ENCODE data around the gene CCDC61.

The CCDC61 gene

GRCh38 chr19:46017095-46017429, 21.8 kb downstream of the CCDC61 start:
- DNase-seq (ENCODE audit: low read depth): no peak

- no peak for DNase-seq (ENCODE audit: low read depth)
Measured at GRCh38 chr19:46017874-46018675, 22.8 kb downstream of the CCDC61 start.

- no peak for DNase-seq (ENCODE audit: low read depth)
Measured at GRCh38 chr19:46018729-46019251, 23.5 kb downstream of the CCDC61 start.

GRCh38 chr19:46019270-46019669, 24.0 kb downstream of the CCDC61 start:
- DNase-seq (ENCODE audit: low read depth): no peak

GRCh38 chr19:46020819-46021125, 25.5 kb downstream of the CCDC61 start:
- no peak for DNase-seq (ENCODE audit: low read depth)

GRCh38 chr19:46021531-46022041, 26.3 kb downstream of the CCDC61 start:
- no peak for DNase-seq (ENCODE audit: low read depth)

- DNase-seq (ENCODE audit: low read depth): peak; percentile 13
Measured at GRCh38 chr19:46022061-46022430, 26.8 kb downstream of the CCDC61 start.

- no peak for DNase-seq (ENCODE audit: low read depth)
Measured at GRCh38 chr19:46022431-46023310, 27.4 kb downstream of the CCDC61 start, which contains the start of gene PGLYRP1. Gene PGLYRP1, minus strand, starts transcription at chr19:46023053. Its CDS starts 32 bp downstream, at chr19:46023021.

GRCh38 chr19:46023311-46023779, 28.1 kb downstream of the CCDC61 start:
- no peak for DNase-seq (ENCODE audit: low read depth)

GRCh38 chr19:46025835-46026234, 30.6 kb downstream of the CCDC61 start:
- no peak for DNase-seq (ENCODE audit: low read depth)

- DNase-seq (ENCODE audit: low read depth): no peak
Measured at GRCh38 chr19:46030812-46031550, 35.7 kb downstream of the CCDC61 start.

- no peak for DNase-seq (ENCODE audit: low read depth)
Measured at GRCh38 chr19:46031781-46032596, 36.7 kb downstream of the CCDC61 start.

- no peak for DNase-seq (ENCODE audit: low read depth)
Measured at GRCh38 chr19:46032597-46033025, 37.3 kb downstream of the CCDC61 start.

GRCh38 chr19:46033401-46033800, 38.1 kb downstream of the CCDC61 start:
- DNase-seq (ENCODE audit: low read depth): no peak

GRCh38 chr19:46035546-46035945, 40.3 kb downstream of the CCDC61 start:
- DNase-seq (ENCODE audit: low read depth): no peak

GRCh38 chr19:46035986-46036743, 40.9 kb downstream of the CCDC61 start:
- no peak for DNase-seq (ENCODE audit: low read depth)

- no peak for DNase-seq (ENCODE audit: low read depth)
Measured at GRCh38 chr19:46036744-46037128, 41.5 kb downstream of the CCDC61 start.

- DNase-seq (ENCODE audit: low read depth): no peak
Measured at GRCh38 chr19:46040125-46040524, 44.9 kb downstream of the CCDC61 start.

GRCh38 chr19:46040952-46041500, 45.8 kb downstream of the CCDC61 start, which contains the start of gene IGFL4:
Gene IGFL4, minus strand, starts transcription at chr19:46041002. Its CDS starts 40 bp downstream, at chr19:46040962.
- peak; percentile 15 for DNase-seq (ENCODE audit: low read depth)

Measured in ELR (cell line).